GM18858 (cell line): ENCODE results near the gene RAPGEF1.

Experiments
- ATAC-seq: cut with Tn5 transposase; IDR thresholded peaks from one replicate; pipeline ENCODE4 v1.9.1; 2021; ENCODE audit not compliant: unreplicated experiment

Gene RAPGEF1

GRCh38 chr9:131590907-131591844 lies 148.7 kb downstream of the RAPGEF1 start:
- ATAC-seq: no peak

- ATAC-seq: no peak
Observed at GRCh38 chr9:131590449-131590848, 149.4 kb downstream of the RAPGEF1 start.

GRCh38 chr9:131589993-131590392 lies 149.9 kb downstream of the RAPGEF1 start:
- ATAC-seq: no peak

- ATAC-seq: no peak
Observed at GRCh38 chr9:131589124-131589711, 150.7 kb downstream of the RAPGEF1 start.

- ATAC-seq: no peak
Observed at GRCh38 chr9:131588396-131588795, 151.5 kb downstream of the RAPGEF1 start.

GRCh38 chr9:131587906-131588305 lies 152.0 kb downstream of the RAPGEF1 start:
- ATAC-seq: no peak

- no peak for ATAC-seq
Observed at GRCh38 chr9:131587331-131587730, 152.5 kb downstream of the RAPGEF1 start.

- no peak for ATAC-seq
Observed at GRCh38 chr9:131585375-131585774, 154.5 kb downstream of the RAPGEF1 start.

- no peak for ATAC-seq
Observed at GRCh38 chr9:131584858-131585257, 155.0 kb downstream of the RAPGEF1 start.

- no peak for ATAC-seq
Observed at GRCh38 chr9:131583836-131584555, 155.9 kb downstream of the RAPGEF1 start.

- no peak for ATAC-seq
Observed at GRCh38 chr9:131583337-131583645, 156.6 kb downstream of the RAPGEF1 start.

GRCh38 chr9:131582466-131583336 lies 157.2 kb downstream of the RAPGEF1 start:
- ATAC-seq: no peak

- no peak for ATAC-seq
Observed at GRCh38 chr9:131582056-131582455, 157.8 kb downstream of the RAPGEF1 start.

GRCh38 chr9:131580358-131580757 lies 159.5 kb downstream of the RAPGEF1 start:
- ATAC-seq: no peak

GRCh38 chr9:131579789-131580211 lies 160.1 kb downstream of the RAPGEF1 start:
- no peak for ATAC-seq

- ATAC-seq: no peak
Observed at GRCh38 chr9:131578731-131579504, 161.0 kb downstream of the RAPGEF1 start.

GRCh38 chr9:131578021-131578420 lies 161.9 kb downstream of the RAPGEF1 start:
- no peak for ATAC-seq

- ATAC-seq: no peak
Observed at GRCh38 chr9:131577005-131578000, 162.6 kb downstream of the RAPGEF1 start.
